GM06990 (cell line): Measurements from ENCODE around the gene CTSK.
"Not testable (repeated sequence)": the region's sequence is repeated elsewhere in the genome, so short reads cannot be mapped to it uniquely, and the experiment has no call there.

ENCODE experiments used
- DNase-seq: peaks from one replicate; pipeline ENCODE4 v3.0.0-alpha.2; 2011; ENCODE audit not compliant: insufficient read length; ENCODE audit errors: extremely low read depth
- H3K27me3 ChIP-seq: replicated peaks from 2 replicates; pipeline ENCODE4 v1.6.0; 2011; ENCODE audit warnings: low read length; ENCODE audit not compliant: control insufficient read depth, insufficient read depth
- H3K36me3 ChIP-seq: 2 replicates; pipeline ENCODE4 v1.5.1; 2011; ENCODE audit warnings: low read length; ENCODE audit not compliant: control insufficient read depth, insufficient read depth
- H3K4me3 ChIP-seq: replicated peaks from 2 replicates; pipeline ENCODE4 v1.5.1; 2011; ENCODE audit warnings: low read depth, mild to moderate bottlenecking, control low read depth, low read length
- CTCF ChIP-seq: IDR thresholded peaks from 2 replicates; pipeline ENCODE4 v1.5.1; 2011; ENCODE audit warnings: low read length, control low read depth, mild to moderate bottlenecking, inconsistent platforms; ENCODE audit not compliant: insufficient read depth, poor library complexity, severe bottlenecking

CTSK gene

GRCh38 chr1:150799089-150799488, 9.0 kb downstream of the CTSK start:
- TF ChIP-seq CTCF = no peak
- no peak overlapping the region for H3K4me3 ChIP-seq
- peaks cover 1% of the 10 kb centered on the region; the same call in 1 of the 2 replicates for H3K36me3 ChIP-seq
- DNase-seq = no peak
- H3K27me3 ChIP-seq = no peaks in the 10 kb centered on the region

- Histone ChIP-seq H3K4me3 (no peak overlapping the region), H3K27me3 (no peaks in the 10 kb centered on the region), H3K36me3 (peaks cover 1% of the 10 kb centered on the region; the same call in 1 of the 2 replicates)
- no peak for TF ChIP-seq CTCF
- DNase-seq = no peak
These were observed 9.5 kb downstream of the CTSK start for GRCh38 chr1:150798525-150798924.

GRCh38 chr1:150796374-150796773, 11.7 kb downstream of the CTSK start:
- no peak for DNase-seq
- H3K27me3 ChIP-seq = no peaks in the 10 kb centered on the region
- H3K36me3 ChIP-seq = peaks cover 1% of the 10 kb centered on the region; the same call in 1 of the 2 replicates
- H3K4me3 ChIP-seq = no peak overlapping the region
- no peak for TF ChIP-seq CTCF

GRCh38 chr1:150793778-150794177, 14.3 kb downstream of the CTSK start:
- not testable (repeated sequence) for H3K36me3 ChIP-seq, DNase-seq, H3K27me3 ChIP-seq, H3K4me3 ChIP-seq

GRCh38 chr1:150793221-150793620, 14.8 kb downstream of the CTSK start:
- Histone ChIP-seq H3K4me3 (no peak overlapping the region), H3K27me3 (no peaks in the 10 kb centered on the region), H3K36me3 (no peaks in the 10 kb centered on the region)
- TF ChIP-seq CTCF = no peak
- DNase-seq = no peak

- TF ChIP-seq CTCF = no peak
- Histone ChIP-seq H3K36me3 (no peaks in the 10 kb centered on the region), H3K4me3 (no peak overlapping the region), H3K27me3 (no peaks in the 10 kb centered on the region)
- DNase-seq = no peak
These were observed 16.5 kb downstream of the CTSK start for GRCh38 chr1:150791585-150791984.
